K562 (cell line): ENCODE results near the gene PTK7. TPM values are rescaled to one million over a fixed set of nuclear protein-coding genes. Genes with fewer than 3 reads are reported as not detected.

ENCODE experiments used
- ADNP ChIP-seq: fragments of 200-800 bp; sonication (Bioruptor generic); IDR thresholded peaks from 2 replicates; pipeline ENCODE4 v1.6.1; 2016; ENCODE audit warnings: missing genetic modification characterization, missing compliant biosample characterization
- CBFA2T2 ChIP-seq: fragments of 450-650 bp; conservative IDR thresholded peaks from 2 replicates; pipeline ENCODE4 v1.6.1; 2017; ENCODE audit warnings: mild to moderate bottlenecking
- CREB1 ChIP-seq, 2 experiments: sonication (generic) in 1 of 2; formaldehyde crosslinking in 1 of 2; IDR thresholded peaks; 2 replicates each; pipeline versions ENCODE4 v1.6.1 to v1.8.0; 2012 to 2022; ENCODE audit warnings: inconsistent platforms in 1 of 2, mild to moderate bottlenecking in 1 of 2, missing genetic modification reagents in 1 of 2, moderate library complexity in 1 of 2
- CREB3 ChIP-seq: fragments of 450-650 bp; conservative IDR thresholded peaks from 2 replicates; pipeline ENCODE4 v1.6.1; 2016; ENCODE audit warnings: missing genetic modification characterization, low read depth, mild to moderate bottlenecking, missing compliant biosample characterization, moderate library complexity
- FOXK2 ChIP-seq, 2 experiments: fragments of 450-650 bp; IDR thresholded peaks in 1 of 2; conservative IDR thresholded peaks in 1 of 2; 2 replicates each; pipeline ENCODE4 v1.6.1; 2016; ENCODE audit warnings: low read depth in 2 of 2, mild to moderate bottlenecking in 1 of 2
- GTF2E2 ChIP-seq: fragments of 200-800 bp; sonication (Bioruptor generic); IDR thresholded peaks from 2 replicates; pipeline ENCODE4 v1.6.1; 2016; ENCODE audit warnings: missing genetic modification characterization, missing compliant biosample characterization
- HLTF ChIP-seq: fragments of 450-650 bp; IDR thresholded peaks from 2 replicates; pipeline ENCODE4 v1.6.1; 2016
- MEIS2 ChIP-seq: fragments of 450-650 bp; IDR thresholded peaks from 2 replicates; pipeline ENCODE4 v1.6.1; 2014; ENCODE audit warnings: mild to moderate bottlenecking; ENCODE audit not compliant: partially characterized antibody
- NBN ChIP-seq: fragments of 450-650 bp; IDR thresholded peaks from 2 replicates; pipeline ENCODE4 v1.6.1; 2016; ENCODE audit warnings: low read depth, mild to moderate bottlenecking
- NCOA1 ChIP-seq: fragments of 450-650 bp; IDR thresholded peaks from 2 replicates; pipeline ENCODE4 v1.6.1; 2016; ENCODE audit warnings: low read depth
- NFIC ChIP-seq: fragments of 450-650 bp; IDR thresholded peaks from 2 replicates; pipeline ENCODE4 v1.6.1; 2017; ENCODE audit warnings: mild to moderate bottlenecking, inconsistent platforms
- NFRKB ChIP-seq: fragments of 450-650 bp; IDR thresholded peaks from 2 replicates; pipeline ENCODE4 v1.6.1; 2016; ENCODE audit warnings: low read depth
- NR3C1 ChIP-seq: sonication (generic); formaldehyde crosslinking; IDR thresholded peaks from 2 replicates; pipeline ENCODE4 v1.8.1; 2022; ENCODE audit warnings: missing genetic modification reagents
- NRF1 ChIP-seq, 2 experiments: fragments of 450-650 bp; IDR thresholded peaks in 1 of 2; conservative IDR thresholded peaks in 1 of 2; 2 replicates each; pipeline ENCODE4 v1.6.1; 2014; ENCODE audit warnings: mild to moderate bottlenecking in 2 of 2
- OTX1 ChIP-seq: fragments of 450-650 bp; formaldehyde crosslinking; IDR thresholded peaks from 2 replicates; pipeline ENCODE4 v1.4.0; 2022; ENCODE audit warnings: mild to moderate bottlenecking
- PBX2 ChIP-seq, 2 experiments: IDR thresholded peaks in 1 of 2; conservative IDR thresholded peaks in 1 of 2; 2 replicates each; pipeline ENCODE4 v1.6.1; 2016; ENCODE audit warnings: low read depth in 2 of 2, mild to moderate bottlenecking in 1 of 2, missing compliant biosample characterization in 1 of 2, missing genetic modification characterization in 1 of 2, moderate library complexity in 1 of 2
- PPARD ChIP-seq: fragments of 250-450 bp; sonication (Bioruptor Pico); IDR thresholded peaks from 2 replicates; pipeline ENCODE4 v1.8.0; 2022; ENCODE audit warnings: inconsistent platforms, mild to moderate bottlenecking, moderate library complexity
- RBM22 ChIP-seq: fragments of 200-400 bp; formaldehyde crosslinking; IDR thresholded peaks from 2 replicates; pipeline ENCODE4 v1.6.1; 2018; ENCODE audit warnings: low read length, low read depth; ENCODE audit not compliant: poor library complexity, severe bottlenecking
- RBM34 ChIP-seq: fragments of 200-400 bp; formaldehyde crosslinking; IDR thresholded peaks from 2 replicates; pipeline ENCODE4 v1.6.1; 2018; ENCODE audit warnings: low read length, borderline replicate concordance; ENCODE audit not compliant: insufficient read depth
- SOX6 ChIP-seq: fragments of 450-650 bp; IDR thresholded peaks from 2 replicates; pipeline ENCODE4 v1.6.1; 2014; ENCODE audit warnings: mild to moderate bottlenecking
- TAF15 ChIP-seq: fragments of 200-400 bp; formaldehyde crosslinking; IDR thresholded peaks from 2 replicates; pipeline ENCODE4 v1.6.1; 2017; ENCODE audit warnings: mild to moderate bottlenecking, low read depth, low read length, moderate library complexity
- TRIM24 ChIP-seq, 2 experiments: fragments of 450-650 bp; IDR thresholded peaks; 2 replicates each; pipeline ENCODE4 v1.6.1; 2016
- ZEB2 ChIP-seq: fragments of 450-650 bp; IDR thresholded peaks from 2 replicates; pipeline ENCODE4 v1.6.1; 2016
- ZNF140 ChIP-seq: fragments of 250-450 bp; sonication (Bioruptor Pico); IDR thresholded peaks from 2 replicates; pipeline ENCODE4 v1.8.0; 2021; ENCODE audit warnings: moderate library complexity, mild to moderate bottlenecking, inconsistent platforms
- ZNF184 ChIP-seq: sonication (generic); formaldehyde crosslinking; IDR thresholded peaks from 2 replicates; pipeline ENCODE4 v1.5.0; 2020; ENCODE audit warnings: missing genetic modification reagents
- ZNF79 ChIP-seq: fragments of 250-450 bp; sonication (Bioruptor Pico); IDR thresholded peaks from 2 replicates; pipeline ENCODE4 v1.4.0; 2020; ENCODE audit warnings: low read depth, mild to moderate bottlenecking, moderate library complexity
- polyA plus RNA-seq, 8 experiments: library from polyadenylated mRNA; depleted of rRNA in 4 of 8; stranded (reverse) in 5 of 8; unstranded in 3 of 8; fragments of >200 nt; fragmentation: Nextera tagmentation in 2 of 8; fragmentation: Illumina TruSeq in 1 of 8; extraction: Ambion mirVana in 2 of 8; extraction: Trizol in 1 of 8; gene quantifications; 2 replicates each; pipeline versions ENCODE4 v1.2.1 to v1.2.3, GENCODE V29; 2011 to 2014; ENCODE audit warnings: inconsistent platforms in 1 of 8, missing spikeins in 1 of 8
- total RNA-seq, 7 experiments: library from RNA; depleted of rRNA in 6 of 7; stranded (reverse); fragments of >200 nt in 6 of 7; fragmentation: Illumina TruSeq in 2 of 7; extraction: Trizol in 2 of 7; gene quantifications; 2 replicates each; pipeline versions ENCODE4 v1.2.1 to v1.2.3, GENCODE V29; 2011 to 2021; ENCODE audit warnings: low replicate concordance in 1 of 7
- TF ChIP-seq, protein P1 (sequence below): fragments of 450-650 bp; IDR thresholded peaks from 2 replicates; pipeline ENCODE4 v1.6.1; 2016

Gene PTK7
- total and polyA plus RNA-seq, 9 of the 15 experiments (the other 6 are each of a cell fraction or from before 2014, with no cell fraction given): 0.20 to 6.8 (median 4.2) TPM

DNA sequence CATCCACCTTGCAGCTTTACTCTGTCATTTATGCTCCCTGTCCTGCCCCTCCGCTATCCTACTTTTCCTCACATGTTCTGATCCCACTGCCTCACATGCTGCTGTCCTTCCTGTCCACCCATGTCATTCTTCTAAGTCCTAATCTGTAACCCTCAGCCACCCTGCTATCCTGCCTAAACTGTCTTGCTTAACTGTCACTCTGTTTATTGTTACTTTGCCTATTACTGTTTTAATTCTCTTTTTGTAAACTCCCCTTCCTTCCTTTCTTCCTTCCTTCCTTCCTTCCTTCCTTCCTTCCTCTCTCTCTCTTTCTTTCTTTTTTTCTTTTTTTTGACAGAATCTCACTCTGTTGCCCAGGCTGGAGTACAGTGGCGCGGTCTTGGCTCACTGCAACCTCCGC, 107.3 kb downstream of the PTK7 start (continued):
- TF ChIP-seq FOXK2 (conservative IDR thresholded peaks at IDR 0.05 in 1 of 2, IDR thresholded peaks at IDR 0.05 in 1 of 2; ENCODE audit: low read depth in 2 of 2): peak; percentile 51 to 64; a peak in 2 of 4 replicates
- no peak for TF ChIP-seq PBX2 (CRISPR knock-in tag; IDR thresholded peaks at IDR 0.05; ENCODE audit: low read depth)
- TF ChIP-seq PBX2 (tag; conservative IDR thresholded peaks at IDR 0.05; ENCODE audit: low read depth): peak; percentile 21; the same call in 1 of the 2 replicates
- TF ChIP-seq ZNF79 (CRISPR knock-in tag): no peak
- no peak for TF ChIP-seq TAF15
- TF ChIP-seq OTX1 (CRISPR knock-in tag): peak; percentile 68; the same call in 1 of the 2 replicates
- TF ChIP-seq HLTF: peak; percentile 88; the same call in 1 of the 2 replicates
- no peak for TF ChIP-seq ADNP
- TF ChIP-seq, protein P1, sequence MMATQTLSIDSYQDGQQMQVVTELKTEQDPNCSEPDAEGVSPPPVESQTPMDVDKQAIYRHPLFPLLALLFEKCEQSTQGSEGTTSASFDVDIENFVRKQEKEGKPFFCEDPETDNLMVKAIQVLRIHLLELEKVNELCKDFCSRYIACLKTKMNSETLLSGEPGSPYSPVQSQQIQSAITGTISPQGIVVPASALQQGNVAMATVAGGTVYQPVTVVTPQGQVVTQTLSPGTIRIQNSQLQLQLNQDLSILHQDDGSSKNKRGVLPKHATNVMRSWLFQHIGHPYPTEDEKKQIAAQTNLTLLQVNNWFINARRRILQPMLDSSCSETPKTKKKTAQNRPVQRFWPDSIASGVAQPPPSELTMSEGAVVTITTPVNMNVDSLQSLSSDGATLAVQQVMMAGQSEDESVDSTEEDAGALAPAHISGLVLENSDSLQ: peak; percentile 81
- TF ChIP-seq NCOA1: peak; percentile 56; the same call in 1 of the 2 replicates
- TF ChIP-seq NBN: no peak
- no peak for TF ChIP-seq ZNF184 (CRISPR knock-in tag)
- peak; percentile 45; the same call in 1 of the 2 replicates for TF ChIP-seq CBFA2T2
- 0 out of 2 replicates have a peak, but pooled peaks have one; percentile 16 for TF ChIP-seq SOX6
- TF ChIP-seq CREB1 (IDR thresholded peaks at IDR 0.05): no peak
- no peak for TF ChIP-seq CREB1 (CRISPR knock-in tag; IDR thresholded peaks at IDR 0.05)
- no peak for TF ChIP-seq PPARD
- TF ChIP-seq ZEB2: 0 out of 2 replicates have a peak, but pooled peaks have one; percentile 46
- no peak for TF ChIP-seq NRF1 (conservative IDR thresholded peaks at IDR 0.05 in 1 of 2, IDR thresholded peaks at IDR 0.05 in 1 of 2)
- peak; percentile 37; the same call in 1 of the 2 replicates for TF ChIP-seq NFIC
- TF ChIP-seq CREB3 (tag): no peak
- TF ChIP-seq TRIM24 (IDR thresholded peaks at IDR 0.05): peak in 1 of 2 experiments; percentile 42; a peak in 1 of 4 replicates
- no peak for TF ChIP-seq RBM22
- no peak for TF ChIP-seq RBM34
- peak; percentile 54 for TF ChIP-seq MEIS2
- TF ChIP-seq GTF2E2 (tag): no peak
- no peak for TF ChIP-seq NR3C1
- TF ChIP-seq NFRKB: peak; percentile 71; the same call in 1 of the 2 replicates
- no peak for TF ChIP-seq ZNF140 (CRISPR knock-in tag)
